HG02981 (cell line): Measurements from ENCODE around the gene CD27.
"Not testable (repeated sequence)": the region's sequence is repeated elsewhere in the genome, so short reads cannot be mapped to it uniquely, and the experiment has no call there.

ENCODE experiments used
- ATAC-seq: cut with Tn5 transposase; IDR thresholded peaks from one replicate; pipeline ENCODE4 v1.9.1; 2021; ENCODE audit warnings: mild to moderate bottlenecking, moderate library complexity; ENCODE audit not compliant: unreplicated experiment

The CD27 gene

GRCh38 chr12:6478416-6478815, 33.7 kb downstream of the CD27 start:
- ATAC-seq = no peak

DNA sequence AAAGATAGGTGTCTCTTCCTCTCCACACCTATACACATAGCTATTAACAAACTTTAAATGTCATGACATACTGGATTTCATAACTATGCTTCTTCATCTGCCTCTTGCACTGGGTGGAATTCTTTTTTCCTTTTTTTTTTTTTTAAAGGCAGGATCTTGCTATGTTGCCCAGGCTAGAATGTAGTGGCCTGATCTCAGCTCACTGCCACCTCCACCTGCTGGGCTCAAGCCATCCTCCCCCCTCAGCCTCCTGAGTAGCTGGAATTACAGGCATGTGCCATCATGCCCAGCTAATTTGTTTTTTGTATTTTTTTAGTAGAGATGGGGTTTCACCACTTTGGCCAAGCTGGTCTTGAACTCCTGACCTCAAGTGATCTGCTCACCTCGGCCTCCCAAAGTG, 43.5 kb downstream of the CD27 start:
- no peak for ATAC-seq

- ATAC-seq = no peak
Observed at GRCh38 chr12:6489449-6489848, 44.7 kb downstream of the CD27 start.

- not testable (repeated sequence) for ATAC-seq
Observed at GRCh38 chr12:6490673-6491072, 45.9 kb downstream of the CD27 start.

- peak; percentile 69 for ATAC-seq
Observed at GRCh38 chr12:6492838-6493496, 48.2 kb downstream of the CD27 start, which contains the start of gene MRPL51. Gene MRPL51, minus strand, starts transcription at chr12:6493262. Its CDS starts 126 bp downstream, at chr12:6493136.

DNA sequence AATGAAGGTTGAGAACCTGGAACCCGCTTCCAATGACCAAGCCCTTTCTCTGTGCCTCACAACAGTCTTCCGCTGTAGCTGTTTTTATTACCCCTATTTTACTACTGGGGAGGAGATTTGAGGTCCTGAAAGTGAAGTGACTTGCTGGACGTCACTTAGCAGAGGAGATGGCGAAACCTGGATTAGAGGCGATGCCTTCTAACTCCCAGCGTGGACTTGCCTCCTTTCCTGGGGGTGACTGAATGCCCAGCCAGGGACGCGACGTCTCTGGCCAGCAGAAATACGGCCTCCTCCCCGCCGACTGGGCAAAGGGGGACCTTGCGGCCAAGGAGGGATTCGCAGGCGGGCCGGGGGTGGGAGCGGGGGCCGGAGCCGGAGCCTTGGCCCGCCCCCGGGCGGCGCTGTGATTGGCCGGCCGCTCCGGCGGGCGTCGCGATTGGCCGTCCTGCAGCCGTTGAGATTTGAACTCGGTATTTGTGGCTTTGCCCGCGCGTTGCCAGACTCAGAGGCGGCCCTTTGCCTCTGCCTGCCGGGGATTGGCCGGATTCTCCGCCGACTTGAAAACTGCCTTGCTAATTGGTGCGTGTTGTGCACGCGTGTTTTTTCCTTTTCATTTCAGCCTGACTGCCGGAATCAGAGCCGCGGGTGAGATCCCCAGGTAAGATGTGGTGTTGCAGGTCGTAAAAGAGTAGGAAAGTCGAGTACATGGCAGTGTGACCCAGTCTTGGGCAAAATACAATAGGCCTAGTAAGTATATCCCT, 48.9 kb downstream of the CD27 start, which contains the start of gene NCAPD2:
NCAPD2 (plus strand) TSS at position 606 of the 761 bp plus-strand sequence. CDS start 997 bp downstream, outside the sequence.
- peak; percentile 89 for ATAC-seq

GRCh38 chr12:6494258-6494743, 49.5 kb downstream of the CD27 start:
- ATAC-seq = no peak

- ATAC-seq = no peak
Observed at GRCh38 chr12:6494968-6495367, 50.2 kb downstream of the CD27 start.

GRCh38 chr12:6497291-6497690, 52.5 kb downstream of the CD27 start:
- ATAC-seq = not testable (repeated sequence)

- no peak for ATAC-seq
Observed at GRCh38 chr12:6500466-6500865, 55.7 kb downstream of the CD27 start.
